SK-N-SH treated with all-trans-retinoic acid at 6 μM for 48 hours (cell line): Measurements from ENCODE around the gene RAPGEF4.

Source experiments
- ARNTL ChIP-seq: fragments of 450-650 bp; formaldehyde crosslinking; IDR thresholded peaks from 2 replicates; pipeline ENCODE4 v1.5.0; 2020; ENCODE audit warnings: low read depth, mild to moderate bottlenecking, moderate library complexity, borderline replicate concordance
- CSDC2 ChIP-seq: fragments of 250-450 bp; sonication (Bioruptor Pico); IDR thresholded peaks from 2 replicates; pipeline ENCODE4 v1.5.0; 2020; ENCODE audit warnings: mild to moderate bottlenecking, moderate library complexity
- PPARA ChIP-seq: fragments of 250-450 bp; sonication (Bioruptor Pico); IDR thresholded peaks from 2 replicates; pipeline ENCODE4 v1.5.0; 2020; ENCODE audit warnings: mild to moderate bottlenecking, borderline replicate concordance
- RARB ChIP-seq: fragments of 250-450 bp; sonication (Bioruptor Pico); IDR thresholded peaks from 2 replicates; pipeline ENCODE4 v1.8.0; 2021; ENCODE audit warnings: mild to moderate bottlenecking, moderate library complexity
- SNAI2 ChIP-seq: fragments of 250-450 bp; sonication (Bioruptor Pico); IDR thresholded peaks from 2 replicates; pipeline ENCODE4 v1.5.0; 2020; ENCODE audit warnings: mild to moderate bottlenecking, moderate library complexity
- ZFP3 ChIP-seq: fragments of 250-450 bp; sonication (Bioruptor Pico); IDR thresholded peaks from 2 replicates; pipeline ENCODE4 v1.5.0; 2020; ENCODE audit warnings: mild to moderate bottlenecking, moderate library complexity

DNA sequence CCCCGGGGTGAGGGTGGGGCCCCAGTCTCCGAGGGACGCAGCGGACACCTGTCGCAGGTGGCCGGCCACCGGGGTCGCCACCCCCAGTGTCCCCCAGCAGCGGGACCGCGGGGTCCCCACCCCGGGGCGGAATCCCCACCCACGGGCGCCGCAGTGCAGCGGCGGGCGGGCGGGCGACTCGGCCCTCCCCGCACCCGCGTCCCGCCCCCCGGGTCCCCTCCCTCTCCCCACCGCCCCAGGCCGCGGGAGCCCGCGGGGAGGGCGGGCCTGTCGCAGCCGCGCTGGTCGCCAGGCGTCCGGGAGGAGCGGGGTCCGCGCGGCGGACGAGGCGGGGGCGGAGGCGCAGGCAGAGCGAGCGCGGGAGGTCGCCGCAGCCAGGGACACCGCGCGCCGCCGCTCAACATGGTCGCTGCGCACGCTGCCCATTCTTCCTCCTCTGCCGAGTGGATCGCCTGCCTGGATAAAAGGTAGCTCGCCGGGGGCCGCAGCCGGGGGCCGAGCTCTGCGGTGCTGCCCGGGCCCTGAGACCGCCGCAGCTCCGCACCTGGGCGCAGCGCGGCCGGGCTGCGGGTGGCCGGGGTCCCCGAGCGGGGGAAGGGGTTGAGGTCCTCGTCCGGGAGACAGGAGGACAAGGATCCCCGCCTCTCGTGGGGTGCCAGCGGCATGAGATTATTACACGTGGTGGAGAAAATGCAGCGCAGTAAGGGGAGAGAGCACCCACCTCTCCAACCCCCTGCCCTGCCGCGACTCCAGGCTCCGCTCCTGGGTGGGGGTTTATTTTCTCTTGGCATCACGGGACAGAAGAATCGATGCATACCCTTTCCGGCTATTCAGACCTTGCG lies at the start of gene RAPGEF4:
- TF ChIP-seq CSDC2 (CRISPR knock-in tag), result no peak
- no peak for TF ChIP-seq ARNTL (CRISPR knock-in tag)
- TF ChIP-seq SNAI2 (CRISPR knock-in tag), result no peak
- no peak for TF ChIP-seq ZFP3
- TF ChIP-seq RARB (CRISPR knock-in tag), result no peak
- TF ChIP-seq PPARA (CRISPR knock-in tag), result no peak
